WI38 (cell line): ENCODE data around the gene IMMP2L.

ENCODE experiments used
- H3K4me3 ChIP-seq: 2 replicates; pipeline ENCODE4 v1.5.1; 2011; ENCODE audit warnings: low read depth, mild to moderate bottlenecking, control low read depth, low read length
- CTCF ChIP-seq: IDR thresholded peaks from 2 replicates; pipeline ENCODE4 v1.5.1; 2012; ENCODE audit warnings: low read depth, mild to moderate bottlenecking, control low read depth, low read length

The IMMP2L gene

DNA sequence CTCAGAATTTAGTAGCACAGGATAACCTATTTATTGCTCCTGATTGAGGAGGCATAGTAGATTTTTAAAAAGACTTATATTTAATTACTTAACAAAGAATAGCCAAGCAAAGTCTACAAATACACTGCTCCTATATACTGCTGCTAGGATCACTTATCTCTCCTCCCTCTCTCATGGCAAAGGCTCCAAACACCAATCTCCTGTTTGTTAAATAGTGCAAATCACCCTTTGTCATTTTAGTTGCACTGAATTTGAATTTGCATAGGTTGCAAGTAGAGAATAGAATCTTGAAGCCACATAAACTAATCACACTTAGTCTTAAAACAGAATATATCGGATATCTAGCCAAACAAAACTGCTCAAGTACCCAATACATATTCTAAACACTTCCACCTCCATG is 690.4 kb downstream of the IMMP2L start:
- TF ChIP-seq CTCF: no peak
- H3K4me3 ChIP-seq: no peak overlapping the region

- no peak for TF ChIP-seq CTCF
- H3K4me3 ChIP-seq: no peak overlapping the region
Measured at GRCh38 chr7:110870926-110871325, 691.4 kb downstream of the IMMP2L start.

DNA sequence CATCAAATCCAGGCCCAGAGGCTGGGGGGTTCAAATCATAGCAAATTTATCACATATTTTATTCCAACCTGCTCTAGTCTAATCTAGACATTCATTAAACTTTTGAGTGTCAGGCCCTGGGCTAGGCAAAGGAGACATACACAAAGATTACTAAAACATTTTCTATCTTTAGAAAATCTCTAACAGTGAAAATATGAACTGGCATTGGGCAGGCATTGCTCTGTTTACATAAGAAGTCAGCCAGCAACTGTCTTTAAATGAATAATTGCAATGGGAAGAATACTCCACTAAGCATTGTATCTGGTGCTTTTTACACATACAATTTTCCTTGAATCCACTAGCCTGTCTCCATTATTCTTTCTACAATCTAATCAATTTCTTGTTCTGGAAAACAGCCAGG is 693.8 kb downstream of the IMMP2L start:
- no peak overlapping the region for H3K4me3 ChIP-seq
- TF ChIP-seq CTCF: no peak

DNA sequence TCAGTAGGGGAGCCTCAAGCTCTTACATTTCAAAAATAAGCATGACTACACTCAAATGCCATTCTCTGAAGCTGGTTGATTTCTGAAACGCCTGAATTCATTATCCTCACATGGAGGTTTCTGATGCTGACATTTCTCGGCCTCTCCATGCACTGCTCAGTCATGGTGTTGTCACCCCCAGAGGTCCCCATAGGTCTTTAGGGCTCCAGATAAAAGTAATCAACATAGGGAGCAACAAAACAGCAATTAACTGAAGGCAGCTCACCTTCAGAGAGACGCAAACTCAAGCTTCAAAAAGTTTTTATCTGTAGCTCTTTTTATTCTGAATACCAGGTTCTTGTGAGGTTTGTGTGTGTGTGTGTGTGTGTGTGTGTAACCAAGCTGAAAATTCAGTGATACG is 694.5 kb downstream of the IMMP2L start:
- no peak for TF ChIP-seq CTCF
- H3K4me3 ChIP-seq: no peak overlapping the region

DNA sequence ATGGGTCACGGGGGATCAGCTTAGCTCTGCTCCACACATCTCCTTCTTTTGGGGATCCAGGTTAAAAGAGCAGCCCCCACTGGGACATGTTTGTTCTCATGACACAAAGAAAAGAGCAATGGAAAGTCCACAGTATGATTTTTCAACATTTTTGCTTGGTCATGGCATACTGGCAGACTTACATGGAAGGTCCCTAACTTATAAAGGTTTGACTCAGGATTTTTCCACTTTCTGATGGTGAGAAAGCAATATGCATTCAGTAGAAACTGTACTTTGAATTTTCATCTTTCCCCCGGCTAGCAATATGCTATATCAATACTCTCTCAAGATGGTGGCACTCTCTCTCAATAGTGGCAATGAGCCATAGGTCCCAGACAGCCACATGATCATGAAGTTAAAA is 699.0 kb downstream of the IMMP2L start:
- no peak for TF ChIP-seq CTCF
- H3K4me3 ChIP-seq: no peak overlapping the region

GRCh38 chr7:110861163-110861562 is 701.1 kb downstream of the IMMP2L start:
- TF ChIP-seq CTCF: no peak
- no peak overlapping the region for H3K4me3 ChIP-seq

DNA sequence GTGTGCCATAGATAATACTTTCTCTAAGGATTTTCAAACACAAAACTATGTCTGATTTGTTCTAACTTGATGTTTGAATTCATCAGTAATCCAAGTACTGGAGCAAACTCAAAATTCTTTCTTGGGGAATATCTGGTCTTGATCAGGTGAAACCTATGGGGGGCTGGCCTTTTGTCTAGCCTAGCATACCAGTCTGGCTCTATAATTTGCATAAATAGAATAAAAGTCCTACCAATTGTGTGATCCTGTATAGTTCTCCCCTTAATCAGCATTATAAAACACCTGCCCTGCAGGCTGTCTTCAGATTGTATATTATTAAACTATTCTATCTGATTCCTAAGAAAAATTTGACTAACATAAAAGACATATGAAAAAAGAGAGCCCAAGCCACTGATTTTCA is 705.2 kb downstream of the IMMP2L start:
- no peak overlapping the region for H3K4me3 ChIP-seq
- no peak for TF ChIP-seq CTCF
